Airway epithelial cell (primary cell): ENCODE measurements around the gene SLC17A8. TPM values are rescaled to one million over a fixed set of nuclear protein-coding genes. Genes with fewer than 3 reads are reported as not detected.

Experiments used
- total RNA-seq: library from RNA; depleted of rRNA; stranded (reverse); fragments of >200 nt; gene quantifications from 2 replicates; pipeline ENCODE4 v1.2.3, GENCODE V29; 2015

Gene SLC17A8
- not detected in 2 replicates for total RNA-seq

GRCh38 chr12:100356644-100357223 is at the start of gene SLC17A8:
Gene SLC17A8, plus strand, starts transcription at chr12:100357074. Its CDS starts 318 bp downstream, at chr12:100357392.

Other genes with a start within 250 kb of the SLC17A8 start
- gene BLTP3B, start 214.2 kb upstream of the SLC17A8 start, total RNA-seq = 10.1 and 10.7 TPM in 2 replicates
- 15.3 and 18.8 TPM in 2 replicates for gene ACTR6, start 156.3 kb upstream of the SLC17A8 start, total RNA-seq
- gene DEPDC4, start 90.0 kb upstream of the SLC17A8 start, total RNA-seq = 2.0 and 3.1 TPM in 2 replicates
- 31.5 and 37.2 TPM in 2 replicates for gene SCYL2, start 89.9 kb upstream of the SLC17A8 start, total RNA-seq
- gene NR1H4, start 116.8 kb downstream of the SLC17A8 start, total RNA-seq = not detected in 2 replicates
- gene GAS2L3, start 216.6 kb downstream of the SLC17A8 start, total RNA-seq = 5.7 and 5.9 TPM in 2 replicates